OCI-LY7 (cell line): ENCODE data around the gene NNT.

Experiments
- EZH2phosphoT487 ChIP-seq: fragments of 200-600 bp; sonication (generic); IDR thresholded peaks from 2 replicates; pipeline ENCODE4 v1.6.1; 2018; ENCODE audit warnings: low read depth, borderline replicate concordance, mild to moderate bottlenecking, mixed run types, antibody characterized with exemption, low read length, moderate library complexity, mixed read lengths
- TF ChIP-seq, protein P1 (sequence below): fragments of 200-600 bp; sonication (generic); conservative IDR thresholded peaks from 2 replicates; pipeline ENCODE4 v1.5.1; 2014; ENCODE audit warnings: mild to moderate bottlenecking, antibody characterized with exemption, low read length, moderate library complexity, mixed read lengths

GRCh38 chr5:43570450-43571158 is 32.4 kb upstream of the NNT start:
- TF ChIP-seq, protein P1, sequence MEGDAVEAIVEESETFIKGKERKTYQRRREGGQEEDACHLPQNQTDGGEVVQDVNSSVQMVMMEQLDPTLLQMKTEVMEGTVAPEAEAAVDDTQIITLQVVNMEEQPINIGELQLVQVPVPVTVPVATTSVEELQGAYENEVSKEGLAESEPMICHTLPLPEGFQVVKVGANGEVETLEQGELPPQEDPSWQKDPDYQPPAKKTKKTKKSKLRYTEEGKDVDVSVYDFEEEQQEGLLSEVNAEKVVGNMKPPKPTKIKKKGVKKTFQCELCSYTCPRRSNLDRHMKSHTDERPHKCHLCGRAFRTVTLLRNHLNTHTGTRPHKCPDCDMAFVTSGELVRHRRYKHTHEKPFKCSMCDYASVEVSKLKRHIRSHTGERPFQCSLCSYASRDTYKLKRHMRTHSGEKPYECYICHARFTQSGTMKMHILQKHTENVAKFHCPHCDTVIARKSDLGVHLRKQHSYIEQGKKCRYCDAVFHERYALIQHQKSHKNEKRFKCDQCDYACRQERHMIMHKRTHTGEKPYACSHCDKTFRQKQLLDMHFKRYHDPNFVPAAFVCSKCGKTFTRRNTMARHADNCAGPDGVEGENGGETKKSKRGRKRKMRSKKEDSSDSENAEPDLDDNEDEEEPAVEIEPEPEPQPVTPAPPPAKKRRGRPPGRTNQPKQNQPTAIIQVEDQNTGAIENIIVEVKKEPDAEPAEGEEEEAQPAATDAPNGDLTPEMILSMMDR: no peak
- TF ChIP-seq EZH2phosphoT487: no peak
